Adipocyte (in vitro differentiated cells): Measurements from ENCODE around the gene MOB1A.

Experiments used
- DNase-seq: peaks from one replicate; pipeline ENCODE4 v3.0.0-alpha.2; 2015; ENCODE audit warnings: low read depth
- H3K27me3 ChIP-seq: replicated peaks from 2 replicates; pipeline ENCODE4 v1.7.0; 2013; ENCODE audit warnings: mild to moderate bottlenecking, low read length, moderate library complexity; ENCODE audit not compliant: control insufficient read depth, insufficient read depth
- H3K36me3 ChIP-seq: 2 replicates; pipeline ENCODE4 v1.7.0; 2013; ENCODE audit warnings: low read length, mild to moderate bottlenecking, moderate library complexity; ENCODE audit not compliant: control insufficient read depth, insufficient read depth, severe bottlenecking
- H3K4me1 ChIP-seq: 2 replicates; pipeline ENCODE4 v1.7.0; 2013; ENCODE audit warnings: mild to moderate bottlenecking, low read length, moderate library complexity; ENCODE audit not compliant: control insufficient read depth, insufficient read depth
- H3K4me3 ChIP-seq: 2 replicates; pipeline ENCODE4 v1.7.0; 2013; ENCODE audit warnings: mild to moderate bottlenecking, low read length, moderate library complexity
- H3K9ac ChIP-seq: 2 replicates; pipeline ENCODE4 v1.7.0; 2013; ENCODE audit warnings: mild to moderate bottlenecking, low read length, moderate library complexity
- H3K9me3 ChIP-seq: 2 replicates; pipeline ENCODE4 v1.7.0; 2013; ENCODE audit warnings: mild to moderate bottlenecking, low read length, moderate library complexity; ENCODE audit not compliant: control insufficient read depth

The MOB1A gene

GRCh38 chr2:74119339-74119738 lies 59.3 kb downstream of the MOB1A start:
- DNase-seq: peak; percentile 26
- Histone ChIP-seq H3K36me3 (no peaks in the 10 kb centered on the region), H3K9ac (peak overlapping the region; percentile 85), H3K9me3 (no peaks in the 10 kb centered on the region), H3K27me3 (no peaks in the 10 kb centered on the region), H3K4me1 (peaks cover 6% of the 10 kb centered on the region), H3K4me3 (peak overlapping the region; percentile 89)

GRCh38 chr2:74111380-74111779 lies 67.3 kb downstream of the MOB1A start:
- Histone ChIP-seq H3K9me3 (no peaks in the 10 kb centered on the region), H3K9ac (no peak overlapping the region), H3K27me3 (no peaks in the 10 kb centered on the region), H3K36me3 (no peaks in the 10 kb centered on the region), H3K4me1 (no peaks in the 10 kb centered on the region), H3K4me3 (no peak overlapping the region)
- no peak for DNase-seq

- H3K9ac ChIP-seq: no peak overlapping the region
- no peaks in the 10 kb centered on the region for H3K27me3 ChIP-seq
- H3K36me3 ChIP-seq: no peaks in the 10 kb centered on the region
- DNase-seq: no peak
- H3K4me3 ChIP-seq: no peak overlapping the region
- no peaks in the 10 kb centered on the region for H3K9me3 ChIP-seq
- H3K4me1 ChIP-seq: no peaks in the 10 kb centered on the region
Observed at GRCh38 chr2:74110537-74110936, 68.1 kb downstream of the MOB1A start.

GRCh38 chr2:74109551-74109950 lies 69.1 kb downstream of the MOB1A start:
- Histone ChIP-seq H3K4me3 (no peak overlapping the region), H3K36me3 (no peaks in the 10 kb centered on the region), H3K4me1 (no peaks in the 10 kb centered on the region), H3K9me3 (no peaks in the 10 kb centered on the region), H3K9ac (no peak overlapping the region), H3K27me3 (no peaks in the 10 kb centered on the region)
- no peak for DNase-seq

- Histone ChIP-seq H3K9me3 (no peaks in the 10 kb centered on the region), H3K4me3 (no peak overlapping the region)
- no peak for DNase-seq
Observed at GRCh38 chr2:74107071-74107470, 71.6 kb downstream of the MOB1A start.

GRCh38 chr2:74105413-74105812 lies 73.3 kb downstream of the MOB1A start:
- no peak overlapping the region for H3K4me3 ChIP-seq
- H3K9ac ChIP-seq: no peak overlapping the region
- H3K27me3 ChIP-seq: no peaks in the 10 kb centered on the region
- H3K36me3 ChIP-seq: peaks cover 18% of the 10 kb centered on the region
- H3K9me3 ChIP-seq: no peaks in the 10 kb centered on the region
- no peak for DNase-seq
- H3K4me1 ChIP-seq: no peaks in the 10 kb centered on the region

More at GRCh38 chr2:74107071-74107470, 71.6 kb downstream of the MOB1A start:
- H3K4me1 ChIP-seq: no peaks in the 10 kb centered on the region
- H3K36me3 ChIP-seq: peaks cover 7% of the 10 kb centered on the region
- H3K9ac ChIP-seq: no peak overlapping the region
- H3K27me3 ChIP-seq: no peaks in the 10 kb centered on the region

GRCh38 chr2:74104839-74105238 lies 73.8 kb downstream of the MOB1A start:
- Histone ChIP-seq H3K9me3 (no peaks in the 10 kb centered on the region), H3K9ac (no peak overlapping the region), H3K4me3 (no peak overlapping the region), H3K4me1 (no peaks in the 10 kb centered on the region), H3K36me3 (peaks cover 18% of the 10 kb centered on the region), H3K27me3 (no peaks in the 10 kb centered on the region)
- peak; percentile 31 for DNase-seq

GRCh38 chr2:74103763-74104162 lies 74.9 kb downstream of the MOB1A start:
- Histone ChIP-seq H3K9me3 (no peaks in the 10 kb centered on the region), H3K36me3 (peaks cover 24% of the 10 kb centered on the region), H3K4me3 (no peak overlapping the region), H3K4me1 (no peaks in the 10 kb centered on the region), H3K9ac (no peak overlapping the region), H3K27me3 (no peaks in the 10 kb centered on the region)
- no peak for DNase-seq
